ENCODE results near the gene PPP1R9A. TPM values are rescaled to one million over a fixed set of nuclear protein-coding genes. Genes with fewer than 3 reads are reported as not detected.

PPP1R9A gene
- total RNA-seq, 1 experiment from 2014 or later = 5.9 TPM

DNA sequence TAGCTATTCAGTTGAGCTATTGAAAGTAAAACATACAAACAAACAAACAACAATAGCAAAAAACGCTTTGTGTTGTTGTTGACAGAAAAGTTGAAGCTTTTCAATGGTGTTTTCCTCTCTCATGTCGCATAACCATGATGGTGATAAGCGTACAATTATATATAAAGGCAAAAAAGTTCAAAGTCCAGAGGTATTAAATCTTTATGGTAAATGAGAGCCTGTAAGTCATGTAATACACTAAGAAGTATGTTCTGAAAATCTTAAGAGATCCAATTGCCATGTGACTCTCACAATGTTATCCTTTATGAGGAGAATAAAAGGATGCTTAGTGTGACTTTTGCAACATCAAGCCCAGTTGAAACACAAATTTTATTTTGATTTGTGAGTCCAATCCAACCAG lies 93.9 kb downstream of the PPP1R9A start:
- no peak for TF ChIP-seq EZH2 (IDR thresholded peaks at IDR 0.05; ENCODE audit: low read length, unreplicated experiment)
- Histone ChIP-seq H3K4me1 (ENCODE audit: insufficient read depth, low read length) (no peaks in the 10 kb centered on the region), H3K4me2 (ENCODE audit: low read length) (no peak overlapping the region), H2AFZ (ENCODE audit: low read length) (no peak overlapping the region), H3K9ac (ENCODE audit: low read length) (no peak overlapping the region), H3K36me3 (ENCODE audit: low read depth, low read length) (no peaks in the 10 kb centered on the region), H3K79me2 (ENCODE audit: low read length) (no peaks in the 10 kb centered on the region), H3K9me3 (ENCODE audit: low read length) (no peaks in the 10 kb centered on the region), H3K27me3 (ENCODE audit: low read length) (no peaks in the 10 kb centered on the region), H4K20me1 (ENCODE audit: low read length) (no peaks in the 10 kb centered on the region), H3K4me3 (ENCODE audit: low read length) (no peak overlapping the region), H3K9me2 (replicated peaks; ENCODE audit: low read length) (no peaks in the 10 kb centered on the region), H3F3A (ENCODE audit: low read length, unreplicated experiment) (no peaks in the 10 kb centered on the region), H3K27ac (ENCODE audit: low read length) (no peak overlapping the region)
- DNase-seq (no peak), ATAC-seq (no peak)
- no TSS peak for BruUV-seq (replicated peaks)
- ChIA-PET POLR2A (ENCODE audit: unreplicated experiment) (no interaction called here), CTCF (interaction anchor here (0.6 kb wide), 1 partner anchor 315 kb away, joined by 3 read pairs; no protein-coding TSS in a partner anchor)
- intact Hi-C loops (cut with micrococcal nuclease) = no loop called here

DNA sequence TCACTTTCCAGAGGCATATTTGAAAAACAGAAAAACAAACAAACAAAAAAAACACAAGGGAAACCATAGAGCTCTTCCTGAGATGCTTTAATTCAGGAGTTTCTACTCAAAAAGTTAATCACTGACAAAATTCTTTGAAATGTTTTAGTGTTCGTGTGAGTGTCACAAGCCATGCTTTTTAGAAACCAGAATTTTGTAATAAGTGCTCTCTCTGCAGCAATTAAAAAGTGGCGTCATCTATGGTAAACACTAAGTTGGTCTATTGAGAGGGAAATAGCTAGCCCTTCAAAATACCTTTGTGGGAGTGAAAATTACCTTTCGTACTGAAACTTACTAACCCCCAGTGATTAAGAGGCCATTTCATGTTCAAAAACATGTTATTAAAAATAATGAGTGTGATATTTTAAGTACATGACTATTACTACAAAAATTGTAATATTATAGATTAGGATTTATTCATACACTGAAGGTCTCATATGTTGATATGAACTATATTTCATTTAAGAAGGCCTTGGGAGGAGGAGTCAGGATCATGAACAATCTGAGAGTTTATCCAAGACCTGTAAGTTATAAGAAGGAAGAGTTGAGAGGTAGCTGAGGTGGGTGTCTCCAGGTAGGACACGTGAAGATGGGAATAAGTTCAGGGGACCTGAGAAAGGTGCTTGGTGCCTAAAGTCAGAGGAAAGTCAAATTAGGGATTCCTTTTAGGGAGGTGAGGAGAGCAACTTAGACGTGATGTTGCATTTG lies 94.6 kb downstream of the PPP1R9A start:
- no peak for ATAC-seq
- H3K4me1 ChIP-seq (ENCODE audit: insufficient read depth, low read length) = no peaks in the 10 kb centered on the region
- intact Hi-C loops (cut with micrococcal nuclease) = no loop called here
- H4K20me1 ChIP-seq (ENCODE audit: low read length) = no peaks in the 10 kb centered on the region
- BruUV-seq (replicated peaks) = no TSS peak
- H3K79me2 ChIP-seq (ENCODE audit: low read length) = no peaks in the 10 kb centered on the region
- H3K4me2 ChIP-seq (ENCODE audit: low read length) = no peak overlapping the region
- TF ChIP-seq, protein P1, sequence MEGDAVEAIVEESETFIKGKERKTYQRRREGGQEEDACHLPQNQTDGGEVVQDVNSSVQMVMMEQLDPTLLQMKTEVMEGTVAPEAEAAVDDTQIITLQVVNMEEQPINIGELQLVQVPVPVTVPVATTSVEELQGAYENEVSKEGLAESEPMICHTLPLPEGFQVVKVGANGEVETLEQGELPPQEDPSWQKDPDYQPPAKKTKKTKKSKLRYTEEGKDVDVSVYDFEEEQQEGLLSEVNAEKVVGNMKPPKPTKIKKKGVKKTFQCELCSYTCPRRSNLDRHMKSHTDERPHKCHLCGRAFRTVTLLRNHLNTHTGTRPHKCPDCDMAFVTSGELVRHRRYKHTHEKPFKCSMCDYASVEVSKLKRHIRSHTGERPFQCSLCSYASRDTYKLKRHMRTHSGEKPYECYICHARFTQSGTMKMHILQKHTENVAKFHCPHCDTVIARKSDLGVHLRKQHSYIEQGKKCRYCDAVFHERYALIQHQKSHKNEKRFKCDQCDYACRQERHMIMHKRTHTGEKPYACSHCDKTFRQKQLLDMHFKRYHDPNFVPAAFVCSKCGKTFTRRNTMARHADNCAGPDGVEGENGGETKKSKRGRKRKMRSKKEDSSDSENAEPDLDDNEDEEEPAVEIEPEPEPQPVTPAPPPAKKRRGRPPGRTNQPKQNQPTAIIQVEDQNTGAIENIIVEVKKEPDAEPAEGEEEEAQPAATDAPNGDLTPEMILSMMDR (conservative IDR thresholded peaks at IDR 0.05; ENCODE audit: low read depth, low read length) = no peak
- TF ChIP-seq EZH2phosphoT487 (IDR thresholded peaks at IDR 0.05; ENCODE audit: borderline replicate concordance, low read length) = no peak
- TF ChIP-seq EZH2 (IDR thresholded peaks at IDR 0.05; ENCODE audit: low read length, unreplicated experiment) = no peak
- no peak overlapping the region for H3K9ac ChIP-seq (ENCODE audit: low read length)
- no peak overlapping the region for H2AFZ ChIP-seq (ENCODE audit: low read length)
- H3K4me3 ChIP-seq (ENCODE audit: low read length) = no peak overlapping the region
- H3F3A ChIP-seq (ENCODE audit: low read length, unreplicated experiment) = no peaks in the 10 kb centered on the region
- POLR2A ChIA-PET (ENCODE audit: unreplicated experiment) = no interaction called here
- no peaks in the 10 kb centered on the region for H3K9me3 ChIP-seq (ENCODE audit: low read length)
- DNase-seq = no peak
- CTCF ChIA-PET = interaction anchor here (0.6 kb wide), 1 partner anchor 316 kb away, joined by 3 read pairs; no protein-coding TSS in a partner anchor
- no peaks in the 10 kb centered on the region for H3K27me3 ChIP-seq (ENCODE audit: low read length)
- no peaks in the 10 kb centered on the region for H3K36me3 ChIP-seq (ENCODE audit: low read depth, low read length)
- no peak overlapping the region for H3K27ac ChIP-seq (ENCODE audit: low read length)
- no peaks in the 10 kb centered on the region for H3K9me2 ChIP-seq (replicated peaks; ENCODE audit: low read length)

DNA sequence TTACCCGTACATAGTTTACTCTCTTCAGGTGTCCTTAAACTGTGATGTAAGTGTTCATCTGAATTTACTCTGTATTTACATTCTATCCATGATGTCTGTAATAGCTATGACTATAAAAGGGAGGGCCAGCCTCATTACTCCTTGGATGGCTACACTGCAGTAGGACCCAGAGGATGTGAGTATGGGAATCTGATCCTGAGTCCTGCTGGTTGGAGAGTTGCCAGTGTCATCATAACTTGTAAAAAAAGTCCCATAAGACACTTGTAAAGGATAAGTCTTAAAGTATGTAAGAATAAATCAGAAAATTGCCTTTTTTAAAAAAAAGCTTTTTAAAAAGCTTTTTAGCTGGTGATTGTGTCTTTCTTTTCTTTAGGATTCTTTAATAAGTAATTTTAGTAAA lies 95.4 kb downstream of the PPP1R9A start:
- no peaks in the 10 kb centered on the region for H3K9me3 ChIP-seq (ENCODE audit: low read length)
- POLR2A ChIA-PET (ENCODE audit: unreplicated experiment) = no interaction called here

More for the DNA sequence above, 95.4 kb downstream of the PPP1R9A start:
- Histone ChIP-seq H3K27me3 (ENCODE audit: low read length) (no peaks in the 10 kb centered on the region), H3K4me2 (ENCODE audit: low read length) (no peak overlapping the region), H3K79me2 (ENCODE audit: low read length) (no peaks in the 10 kb centered on the region), H3K4me3 (ENCODE audit: low read length) (no peak overlapping the region), H3K9ac (ENCODE audit: low read length) (no peak overlapping the region), H3K4me1 (ENCODE audit: insufficient read depth, low read length) (no peaks in the 10 kb centered on the region), H3K36me3 (ENCODE audit: low read depth, low read length) (no peaks in the 10 kb centered on the region), H2AFZ (ENCODE audit: low read length) (no peak overlapping the region), H3F3A (ENCODE audit: low read length, unreplicated experiment) (no peaks in the 10 kb centered on the region), H3K27ac (ENCODE audit: low read length) (no peak overlapping the region), H4K20me1 (ENCODE audit: low read length) (no peaks in the 10 kb centered on the region), H3K9me2 (replicated peaks; ENCODE audit: low read length) (no peaks in the 10 kb centered on the region)
- DNase-seq (peak; percentile 24), ATAC-seq (no peak)
- CTCF ChIA-PET = no interaction called here
- TF ChIP-seq, protein P1 (conservative IDR thresholded peaks at IDR 0.05; ENCODE audit: low read depth, low read length) = no peak
- TF ChIP-seq EZH2 (IDR thresholded peaks at IDR 0.05; ENCODE audit: low read length, unreplicated experiment) (no peak), EZH2phosphoT487 (IDR thresholded peaks at IDR 0.05; ENCODE audit: borderline replicate concordance, low read length) (no peak)
- intact Hi-C loops (cut with micrococcal nuclease) = no loop called here
- no TSS peak for BruUV-seq (replicated peaks)

Measured in PC-3 (cell line).